Measurements from ENCODE around the gene SMYD3. TPM values are rescaled to one million over a fixed set of nuclear protein-coding genes. Genes with fewer than 3 reads are reported as not detected.

The SMYD3 gene
- total and polyA plus RNA-seq, 2 donors (not counting 3 experiments of a cell fraction or from before 2014, with no cell fraction given) = 16.0 to 32.1 TPM

- DNase-seq (ENCODE audit: low read depth, low spot score) (no peak), FAIRE-seq (no peak)
- H3K36me3 ChIP-seq (ENCODE audit: control insufficient read depth in 2 of 2, extremely low read depth in 1 of 2, insufficient read depth in 2 of 2, low read length in 2 of 2) = no peaks in the 10 kb centered on the region
- H3K27ac ChIP-seq (ENCODE audit: insufficient read depth, low read depth, low read length) = no peak overlapping the region
- no TSS peak for BruUV-seq (replicated peaks)
- no peaks in the 10 kb centered on the region for H3K9me1 ChIP-seq (replicated peaks; ENCODE audit: control insufficient read depth, extremely low read depth, insufficient read depth, low read length)
- H3K4me3 ChIP-seq (replicated peaks in 1 of 3; ENCODE audit: insufficient read depth in 1 of 3, low read depth in 1 of 3, low read length in 3 of 3) = no peak overlapping the region
- no peaks in the 10 kb centered on the region for H3K4me1 ChIP-seq (ENCODE audit: control insufficient read depth, extremely low read depth, insufficient read depth, low read length)
- no peaks in the 10 kb centered on the region for H4K20me1 ChIP-seq (replicated peaks; ENCODE audit: control insufficient read depth, extremely low read depth, insufficient read depth, low read length)
- no peak overlapping the region for H3K9ac ChIP-seq (replicated peaks; ENCODE audit: extremely low read depth, insufficient read depth, low read length)
- H3K79me2 ChIP-seq (ENCODE audit: control insufficient read depth, insufficient read depth, low read length) = no peaks in the 10 kb centered on the region
- no peak for TF ChIP-seq POLR2AphosphoS5 (IDR thresholded peaks at IDR 0.05; ENCODE audit: insufficient read depth, low read depth, low read length)
- no peak for TF ChIP-seq EZH2 (IDR thresholded peaks at IDR 0.05; ENCODE audit: borderline replicate concordance, low read depth, low read length, severe bottlenecking)
- no peak for TF ChIP-seq MYC (IDR thresholded peaks at IDR 0.05; ENCODE audit: low read depth, low read length)
- no peak for TF ChIP-seq FOS (IDR thresholded peaks at IDR 0.05; ENCODE audit: borderline replicate concordance, insufficient read depth, low read length)
- no peak for TF ChIP-seq JUN (IDR thresholded peaks at IDR 0.05; ENCODE audit: borderline replicate concordance, insufficient read depth, insufficient read length, low read depth)
- TF ChIP-seq MAX (IDR thresholded peaks at IDR 0.05; ENCODE audit: insufficient read depth, insufficient read length) = no peak
- no peak for TF ChIP-seq GATA2 (IDR thresholded peaks at IDR 0.05; ENCODE audit: insufficient read depth, insufficient read length, low read depth, low read length)
- no peak for TF ChIP-seq POLR2A (IDR thresholded peaks at IDR 0.05; ENCODE audit: low read depth, low read length)
- TF ChIP-seq CTCF (IDR thresholded peaks at IDR 0.05; ENCODE audit: extremely low read depth in 1 of 2, insufficient read depth in 1 of 2, low read depth in 1 of 2, low read length in 2 of 2) = no peak
- no peaks in the 10 kb centered on the region for H3K27me3 ChIP-seq (ENCODE audit: control insufficient read depth in 2 of 2, insufficient read depth in 2 of 2, low read length in 2 of 2)
- no peak overlapping the region for H2AFZ ChIP-seq (ENCODE audit: low read depth, low read length)
- CTCF ChIA-PET = interaction anchor here (0.7 to 1.1 kb wide), 2 partner anchors 21 to 25 kb away, joined by 3 to 4 read pairs; no protein-coding TSS in a partner anchor
- H3K9me3 ChIP-seq (replicated peaks; ENCODE audit: control insufficient read depth, insufficient read depth, low read length) = no peaks in the 10 kb centered on the region
- intact Hi-C loops (cut with micrococcal nuclease) (no loop called here), dilution Hi-C loops (cut with MboI; ENCODE audit: extremely low pct_ligation_motif_present, low sequenced_read_pairs) (no loop called here)
- no peak overlapping the region for H3K4me2 ChIP-seq (ENCODE audit: insufficient read depth, low read length)
- POLR2A ChIA-PET = no interaction called here
These were observed 701.5 kb downstream of the SMYD3 start for GRCh38 chr1:245805532-245805931.
